PC-3 (cell line): ENCODE measurements around the gene RPS6KC1. TPM values are rescaled to one million over a fixed set of nuclear protein-coding genes. Genes with fewer than 3 reads are reported as not detected.

Experiments used
- ATAC-seq: fragments of 200-7000 bp; cut with Tn5 transposase; 2 replicates; pipeline ENCODE4 v1.9.1; 2020; ENCODE audit warnings: mild to moderate bottlenecking, moderate library complexity
- BruUV-seq: library from RNA; stranded (reverse); fragments of 400-500 nt; replicated peaks from 2 replicates; lab custom pipeline; 2021; lab: Mats Ljungman, UMichigan
- CTCF ChIA-PET: fragments of 300-600 bp; sonication (Branson Sonifier 250); formaldehyde crosslinking; loops from one replicate; lab custom pipeline; 2022; ENCODE audit warnings: antibody characterized with exemption; lab: Charles Lee
- POLR2A ChIA-PET: fragments of 300-600 bp; sonication (Branson Sonifier 250); formaldehyde crosslinking; loops from one replicate; lab custom pipeline; 2022; ENCODE audit warnings: antibody characterized with exemption; ENCODE audit not compliant: unreplicated experiment; lab: Charles Lee
- DNase-seq: peaks from one replicate; pipeline ENCODE4 v3.0.0-alpha.2; 2015
- H2AFZ ChIP-seq: fragments of 300-600 bp; sonication (generic); 2 replicates; pipeline ENCODE4 v1.6.0; 2016; ENCODE audit warnings: antibody characterized with exemption, low read length
- H3F3A ChIP-seq: fragments of 300-600 bp; sonication (generic); one replicate; pipeline ENCODE4 v1.6.0; 2017; ENCODE audit warnings: antibody characterized with exemption, low read length, control low read depth, mild to moderate bottlenecking; ENCODE audit not compliant: unreplicated experiment
- H3K27ac ChIP-seq: fragments of 300-600 bp; sonication (generic); 2 replicates; pipeline ENCODE4 v1.5.1; 2016; ENCODE audit warnings: mild to moderate bottlenecking, low read length
- H3K27me3 ChIP-seq: fragments of 300-600 bp; sonication (generic); 2 replicates; pipeline ENCODE4 v1.6.1; 2016; ENCODE audit warnings: low read length, mixed read lengths
- H3K36me3 ChIP-seq: fragments of 300-600 bp; sonication (generic); 2 replicates; pipeline ENCODE4 v1.6.1; 2016; ENCODE audit warnings: low read depth, mixed run types, low read length, mixed read lengths
- H3K4me1 ChIP-seq: fragments of 300-600 bp; sonication (generic); 2 replicates; pipeline ENCODE4 v1.5.1; 2016; ENCODE audit warnings: low read length; ENCODE audit not compliant: insufficient read depth
- H3K4me2 ChIP-seq: fragments of 300-600 bp; sonication (generic); 2 replicates; pipeline ENCODE4 v1.6.0; 2016; ENCODE audit warnings: low read length
- H3K4me3 ChIP-seq: fragments of 300-600 bp; sonication (generic); 2 replicates; pipeline ENCODE4 v1.5.1; 2016; ENCODE audit warnings: mild to moderate bottlenecking, low read length, mixed read lengths
- H3K79me2 ChIP-seq: fragments of 300-600 bp; sonication (generic); 2 replicates; pipeline ENCODE4 v1.6.1; 2017; ENCODE audit warnings: low read length, mixed read lengths
- H3K9ac ChIP-seq: fragments of 300-600 bp; sonication (generic); 2 replicates; pipeline ENCODE4 v1.6.0; 2016; ENCODE audit warnings: mild to moderate bottlenecking, low read length
- H3K9me2 ChIP-seq: fragments of 300-600 bp; sonication (generic); replicated peaks from 2 replicates; pipeline ENCODE4 v1.6.1; 2016; ENCODE audit warnings: mixed run types, low read length, mixed read lengths
- H3K9me3 ChIP-seq: fragments of 300-600 bp; sonication (generic); 2 replicates; pipeline ENCODE4 v1.6.1; 2016; ENCODE audit warnings: low read length, mixed read lengths
- H4K20me1 ChIP-seq: fragments of 300-600 bp; sonication (generic); 2 replicates; pipeline ENCODE4 v1.6.1; 2016; ENCODE audit warnings: low read length, mixed read lengths
- EZH2 ChIP-seq: fragments of 300-600 bp; sonication (generic); IDR thresholded peaks from one replicate; pipeline ENCODE4 v1.6.1; 2017; ENCODE audit warnings: antibody characterized with exemption, mild to moderate bottlenecking, low read length; ENCODE audit not compliant: unreplicated experiment
- EZH2phosphoT487 ChIP-seq: fragments of 300-600 bp; sonication (generic); IDR thresholded peaks from 2 replicates; pipeline ENCODE4 v1.6.1; 2018; ENCODE audit warnings: mild to moderate bottlenecking, antibody characterized with exemption, low read length, borderline replicate concordance
- intact Hi-C: fragments of 100-400 bp; cut with micrococcal nuclease; formaldehyde crosslinking; loops from 2 replicates; pipeline ENCODE4 v1.9.0; 2023
- total RNA-seq: library from RNA; depleted of rRNA; stranded (reverse); fragments of >200 nt; gene quantifications from 2 replicates; pipeline ENCODE4 v1.2.3, GENCODE V29; 2014
- TF ChIP-seq, protein P1 (sequence below): fragments of 300-600 bp; sonication (generic); conservative IDR thresholded peaks from 2 replicates; pipeline ENCODE4 v1.5.1; 2017; ENCODE audit warnings: antibody characterized with exemption, low read depth, mild to moderate bottlenecking, low read length

The RPS6KC1 gene
- total RNA-seq, 1 experiment from 2014 or later = 21.1 TPM

DNA sequence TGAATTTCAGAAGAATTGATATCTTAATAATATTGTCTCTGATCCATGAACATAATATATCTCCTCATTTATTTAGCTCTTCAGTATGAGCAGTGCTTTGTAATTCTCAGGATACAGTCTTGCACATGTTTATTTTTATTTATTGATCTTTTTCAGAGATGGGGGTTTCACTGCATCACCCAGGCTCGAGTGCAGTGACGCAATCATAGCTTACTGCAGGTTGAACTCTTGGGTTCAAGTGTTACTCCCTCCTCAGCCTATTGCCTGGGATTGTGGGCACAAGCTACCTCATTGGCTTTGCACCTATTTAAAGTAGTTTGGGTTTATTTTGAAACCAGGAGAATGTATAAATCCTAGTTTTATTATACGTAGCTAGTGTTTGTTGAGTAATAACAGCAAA, 4.7 kb downstream of the RPS6KC1 start:
- Histone ChIP-seq H3K79me2 (peaks cover 94% of the 10 kb centered on the region), H3K4me3 (no peak overlapping the region), H3K9me2 (no peaks in the 10 kb centered on the region), H3K4me2 (no peak overlapping the region), H3K36me3 (no peaks in the 10 kb centered on the region), H3K27me3 (no peaks in the 10 kb centered on the region), H4K20me1 (no peaks in the 10 kb centered on the region), H2AFZ (no peak overlapping the region), H3K9ac (no peak overlapping the region), H3F3A (no peaks in the 10 kb centered on the region), H3K4me1 (peaks cover 31% of the 10 kb centered on the region), H3K27ac (no peak overlapping the region), H3K9me3 (no peaks in the 10 kb centered on the region)
- DNase-seq (no peak), ATAC-seq (no peak)
- intact Hi-C loops = no loop called here
- ChIA-PET POLR2A (no interaction called here), CTCF (no interaction called here)
- TF ChIP-seq EZH2phosphoT487 (no peak), EZH2 (no peak)
- TF ChIP-seq, protein P1, sequence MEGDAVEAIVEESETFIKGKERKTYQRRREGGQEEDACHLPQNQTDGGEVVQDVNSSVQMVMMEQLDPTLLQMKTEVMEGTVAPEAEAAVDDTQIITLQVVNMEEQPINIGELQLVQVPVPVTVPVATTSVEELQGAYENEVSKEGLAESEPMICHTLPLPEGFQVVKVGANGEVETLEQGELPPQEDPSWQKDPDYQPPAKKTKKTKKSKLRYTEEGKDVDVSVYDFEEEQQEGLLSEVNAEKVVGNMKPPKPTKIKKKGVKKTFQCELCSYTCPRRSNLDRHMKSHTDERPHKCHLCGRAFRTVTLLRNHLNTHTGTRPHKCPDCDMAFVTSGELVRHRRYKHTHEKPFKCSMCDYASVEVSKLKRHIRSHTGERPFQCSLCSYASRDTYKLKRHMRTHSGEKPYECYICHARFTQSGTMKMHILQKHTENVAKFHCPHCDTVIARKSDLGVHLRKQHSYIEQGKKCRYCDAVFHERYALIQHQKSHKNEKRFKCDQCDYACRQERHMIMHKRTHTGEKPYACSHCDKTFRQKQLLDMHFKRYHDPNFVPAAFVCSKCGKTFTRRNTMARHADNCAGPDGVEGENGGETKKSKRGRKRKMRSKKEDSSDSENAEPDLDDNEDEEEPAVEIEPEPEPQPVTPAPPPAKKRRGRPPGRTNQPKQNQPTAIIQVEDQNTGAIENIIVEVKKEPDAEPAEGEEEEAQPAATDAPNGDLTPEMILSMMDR = no peak
- BruUV-seq = no TSS peak

DNA sequence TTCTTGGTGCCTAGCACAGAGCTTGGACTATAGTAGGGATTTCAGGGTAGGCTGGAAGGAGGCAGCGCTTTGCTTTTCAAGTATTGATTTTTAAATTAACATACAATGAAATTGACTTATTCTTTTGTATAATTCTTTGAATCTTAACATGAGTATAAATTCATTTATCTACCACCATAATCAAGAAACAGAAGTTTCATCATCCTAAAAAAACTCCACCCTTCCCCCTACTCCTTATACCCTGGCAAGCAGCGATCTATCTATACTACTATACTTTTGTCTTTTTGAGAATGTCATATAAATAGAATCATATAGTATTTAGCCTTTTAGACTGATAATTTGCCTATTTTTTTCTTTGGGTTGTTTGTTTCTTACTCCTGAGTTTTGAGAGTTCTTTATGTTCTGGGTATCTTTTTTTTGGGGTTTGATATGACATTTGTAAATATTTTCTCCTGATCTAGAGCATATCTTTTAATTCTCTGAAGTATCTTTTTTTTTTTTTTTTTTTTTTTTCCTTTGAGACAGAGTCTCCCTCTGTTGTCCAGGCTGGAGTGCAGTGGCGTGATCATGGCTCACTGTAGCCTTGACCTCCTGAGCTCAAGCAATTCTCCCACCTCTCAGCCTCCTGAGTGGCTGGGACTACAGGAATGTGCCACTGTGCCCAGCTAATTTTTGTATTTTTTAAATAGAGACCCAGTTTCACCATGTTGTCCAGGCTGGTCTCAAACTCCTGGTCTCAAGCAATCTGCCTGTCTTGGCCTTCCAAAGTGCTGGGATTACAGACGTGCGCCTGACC, 6.4 kb downstream of the RPS6KC1 start:
- H3K79me2 ChIP-seq = peaks cover 99% of the 10 kb centered on the region
- no peaks in the 10 kb centered on the region for H3K9me2 ChIP-seq
- no peaks in the 10 kb centered on the region for H3K27me3 ChIP-seq
- TF ChIP-seq EZH2phosphoT487 = no peak
- TF ChIP-seq, protein P1 = no peak
- no peak for TF ChIP-seq EZH2
- H3K4me3 ChIP-seq = no peak overlapping the region
- BruUV-seq = no TSS peak
- ATAC-seq (no peak), DNase-seq (no peak)
- ChIA-PET POLR2A (no interaction called here), CTCF (no interaction called here)
- H3K9ac ChIP-seq = no peak overlapping the region
- H3F3A ChIP-seq = no peaks in the 10 kb centered on the region
- no peaks in the 10 kb centered on the region for H4K20me1 ChIP-seq
- no peaks in the 10 kb centered on the region for H3K36me3 ChIP-seq
- no peak overlapping the region for H3K27ac ChIP-seq
- H3K4me2 ChIP-seq = no peak overlapping the region
- H3K9me3 ChIP-seq = no peaks in the 10 kb centered on the region
- no peak overlapping the region for H2AFZ ChIP-seq
- H3K4me1 ChIP-seq = peaks cover 23% of the 10 kb centered on the region; the same call in 1 of the 2 replicates
- intact Hi-C loops = no loop called here

DNA sequence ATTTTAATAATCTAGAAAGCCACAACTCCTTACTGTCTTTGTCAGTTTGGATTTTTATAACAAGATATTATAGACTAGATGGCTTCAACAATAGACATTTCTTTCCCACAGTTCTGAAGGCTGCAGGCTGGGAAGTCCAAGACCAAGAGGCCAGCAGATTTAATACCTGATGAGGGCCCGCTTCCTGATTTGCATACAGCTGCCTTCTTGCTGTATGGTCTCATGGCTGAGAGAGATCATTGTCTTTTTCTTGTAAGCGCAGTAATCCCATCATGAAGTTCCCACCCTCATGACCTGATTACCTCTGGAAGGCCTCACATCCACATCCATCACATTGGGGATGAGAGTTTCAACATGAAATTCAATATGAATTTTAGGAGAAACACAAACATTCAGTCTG, 9.8 kb downstream of the RPS6KC1 start:
- Histone ChIP-seq H3K4me2 (no peak overlapping the region), H3K27ac (no peak overlapping the region), H4K20me1 (no peaks in the 10 kb centered on the region), H3K4me3 (no peak overlapping the region), H3K36me3 (no peaks in the 10 kb centered on the region), H3K4me1 (no peaks in the 10 kb centered on the region), H3F3A (no peaks in the 10 kb centered on the region), H3K79me2 (peaks cover 92% of the 10 kb centered on the region), H3K9me2 (no peaks in the 10 kb centered on the region), H3K27me3 (no peaks in the 10 kb centered on the region), H3K9ac (no peak overlapping the region), H3K9me3 (no peaks in the 10 kb centered on the region), H2AFZ (no peak overlapping the region)
- TF ChIP-seq, protein P1 = no peak
- TF ChIP-seq EZH2 (no peak), EZH2phosphoT487 (no peak)
- intact Hi-C loops = no loop called here
- ChIA-PET POLR2A (no interaction called here), CTCF (no interaction called here)
- DNase-seq = no peak
- no TSS peak for BruUV-seq
- ATAC-seq = no peak
